SIG-M5 treated with dmso at 0.1 percent for 504 hours (cell line): ENCODE results near the gene SLC52A1.

ENCODE experiments used
- DNase-seq: peaks from one replicate; lab custom pipeline; 2025; ENCODE audit not compliant: unreplicated experiment; lab: John Stamatoyannopoulos, UW

Gene SLC52A1

DNA sequence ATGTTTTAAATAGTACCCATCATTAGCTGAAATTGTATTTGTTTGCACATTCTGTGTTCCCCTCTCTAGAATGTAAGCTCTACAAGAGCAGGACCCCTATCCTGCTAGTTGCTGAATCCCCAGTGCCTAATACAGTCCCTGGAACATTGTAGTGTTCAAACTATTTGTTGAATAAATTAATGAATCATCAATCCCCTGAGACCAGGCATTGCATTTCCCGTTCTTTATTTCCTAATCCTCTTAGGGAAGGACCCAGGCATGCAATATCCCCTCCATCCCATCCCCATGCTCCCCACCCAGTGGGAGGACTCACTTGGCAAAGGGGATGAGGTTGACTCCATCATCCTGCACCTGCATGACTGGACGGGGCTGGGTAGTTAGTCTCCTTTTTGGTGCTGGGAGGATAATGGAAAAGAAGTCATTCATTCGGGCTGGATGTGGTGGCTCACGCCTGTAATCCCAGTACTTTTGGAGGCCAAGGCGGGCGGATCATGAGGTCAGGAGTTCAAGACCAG lies 41.1 kb downstream of the SLC52A1 start:
- DNase-seq = no peak

DNA sequence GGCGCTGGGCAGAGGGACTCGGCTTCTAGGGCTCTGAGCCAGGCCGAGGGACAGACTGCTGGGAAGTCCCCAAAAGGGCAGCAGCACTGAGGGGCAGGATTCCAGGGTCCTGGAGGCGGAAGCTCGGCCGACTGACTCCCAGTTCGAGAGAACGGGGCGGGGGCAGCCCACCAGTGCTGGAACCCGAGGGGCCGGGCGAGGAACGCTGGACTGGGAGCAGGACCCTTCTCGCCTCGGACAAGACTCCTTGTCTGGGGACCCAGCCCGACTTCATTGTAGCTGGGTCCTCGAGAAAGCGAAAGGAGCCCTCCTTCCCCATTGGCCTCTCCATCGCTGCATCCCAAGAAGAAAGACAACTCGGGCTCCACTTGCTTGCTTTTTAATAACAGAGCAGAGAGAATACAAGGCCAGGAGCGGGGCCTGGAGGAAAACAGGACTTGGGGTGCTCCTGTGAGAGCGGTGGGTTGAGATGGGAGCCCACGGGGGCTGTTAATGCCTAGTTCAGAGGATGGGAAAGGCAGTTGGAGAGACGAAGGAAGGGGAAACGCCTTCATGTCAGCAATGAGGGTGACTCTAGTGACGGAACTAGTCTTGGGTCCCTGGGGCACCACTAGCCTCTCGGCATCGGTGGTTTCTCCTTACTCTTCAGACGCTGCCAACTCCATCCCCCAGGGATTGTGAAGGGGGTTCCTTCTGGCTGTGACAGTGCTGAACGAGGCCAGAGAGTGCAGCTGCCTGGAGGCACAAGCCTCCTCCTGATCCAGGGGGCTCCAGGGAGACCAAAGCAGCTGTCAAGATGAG lies 47.3 kb downstream of the SLC52A1 start:
- DNase-seq = no peak

DNA sequence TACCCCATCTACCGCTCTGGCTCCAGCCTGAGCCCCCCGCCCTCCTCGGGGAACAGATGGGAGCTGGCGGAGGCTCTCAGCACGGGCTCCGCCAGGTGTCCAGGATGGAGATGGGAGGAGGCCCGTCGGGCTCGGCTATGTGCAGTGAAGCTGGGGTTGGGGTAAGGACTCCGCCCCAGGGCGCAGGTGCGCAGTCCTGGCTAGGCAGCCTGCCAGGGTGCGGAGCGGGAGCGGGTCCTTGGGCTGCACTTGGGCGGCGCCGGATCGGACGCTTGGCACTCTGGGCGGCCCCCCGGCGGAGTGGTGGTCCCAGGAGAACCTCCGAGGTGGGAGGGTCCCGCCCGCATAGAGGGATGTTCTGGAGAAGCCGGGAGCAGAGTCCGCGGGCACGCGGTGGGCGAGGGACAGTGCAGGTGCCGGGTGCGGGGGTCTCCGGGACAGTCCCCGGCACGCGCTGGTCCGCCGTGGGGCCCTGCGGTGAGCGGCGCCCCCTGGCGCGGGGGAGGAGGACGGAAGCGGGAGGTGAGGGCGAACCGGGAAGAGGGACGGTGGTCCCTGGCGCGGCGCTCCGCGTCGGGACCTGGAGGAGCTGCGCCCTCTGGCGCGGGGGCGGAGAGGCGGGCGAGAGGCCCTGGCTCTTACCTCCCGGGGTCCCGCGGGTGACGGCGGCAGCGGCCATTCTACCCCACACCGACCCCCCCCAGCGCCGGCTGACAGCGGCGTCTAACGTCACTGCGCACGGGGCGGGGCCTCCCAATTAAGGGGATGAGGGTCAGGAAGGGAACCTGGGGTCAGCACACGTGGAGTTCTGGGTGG lies 48.1 kb downstream of the SLC52A1 start, which contains the start of gene CAMTA2:
Gene CAMTA2, minus strand, starts transcription at position 725 of the 816 bp plus-strand sequence. CDS start 1,453 bp downstream, outside the sequence.
- peak; percentile 72 for DNase-seq

DNA sequence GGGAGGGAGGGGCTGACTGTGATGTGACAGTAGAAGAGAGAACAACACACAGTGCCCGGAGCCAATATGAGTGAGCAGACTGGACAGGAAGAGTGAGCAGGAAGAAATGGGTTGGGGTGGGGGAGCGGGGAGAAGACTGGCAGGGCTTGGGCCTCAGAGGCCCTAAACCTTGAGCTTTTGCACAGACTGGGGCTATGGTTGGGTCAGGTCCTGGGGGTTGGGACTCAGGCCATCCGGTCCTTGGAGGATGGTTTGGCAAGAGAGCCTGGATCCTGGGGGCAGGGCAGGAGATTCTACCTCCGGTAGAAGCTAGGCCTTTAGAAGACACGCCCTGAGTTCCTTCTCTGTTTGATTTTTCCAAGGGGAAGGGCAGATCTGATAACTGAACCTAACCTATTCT lies 48.8 kb downstream of the SLC52A1 start:
- no peak for DNase-seq
